ENCODE data around the gene NT5C3B. TPM values are rescaled to one million over a fixed set of nuclear protein-coding genes. Genes with fewer than 3 reads are reported as not detected.
A peak's percentile ranks its signal among the peaks of the same experiment; 100 is the strongest.

NT5C3B gene
- total RNA-seq, 2 experiments from 2014 or later, result 0.16 to 12.1 TPM

GRCh38 chr17:41806685-41807445, 29.2 kb downstream of the NT5C3B start:
- no peak for TF ChIP-seq EZH2phosphoT487 (IDR thresholded peaks at IDR 0.05; ENCODE audit: borderline replicate concordance, low read depth, low read length)
- no peak for TF ChIP-seq CTCF (conservative IDR thresholded peaks at IDR 0.05; ENCODE audit: low read length)
- ChIA-PET CTCF (ENCODE audit: unreplicated experiment) (no interaction called here), POLR2A (no interaction called here)

GRCh38 chr17:41803049-41804020, 32.7 kb downstream of the NT5C3B start:
- peak overlapping the region; percentile 32; the same call in 1 of the 2 replicates for H2AFZ ChIP-seq (ENCODE audit: low read length)
- H3K79me2 ChIP-seq (ENCODE audit: insufficient read depth, low read depth, low read length), result no peaks in the 10 kb centered on the region
- intact Hi-C loops (cut with micrococcal nuclease; ENCODE audit: unreplicated experiment), result no loop called here
- no peak overlapping the region for H3K27ac ChIP-seq (ENCODE audit: low read depth, low read length, poor library complexity, severe bottlenecking)
- no peak for TF ChIP-seq EZH2phosphoT487 (IDR thresholded peaks at IDR 0.05; ENCODE audit: borderline replicate concordance, low read depth, low read length)
- no peak for TF ChIP-seq CTCF (conservative IDR thresholded peaks at IDR 0.05; ENCODE audit: low read length)
- H3K4me2 ChIP-seq (ENCODE audit: low read length), result peak overlapping the region; percentile 40
- H3K36me3 ChIP-seq (ENCODE audit: insufficient read depth, low read length), result no peaks in the 10 kb centered on the region
- CTCF ChIA-PET (ENCODE audit: unreplicated experiment), result no interaction called here
- POLR2A ChIA-PET, result interaction anchor here (0.6 to 0.7 kb wide), 2 partner anchors 19 to 83 kb away, joined by 3 read pairs; no protein-coding TSS in a partner anchor
- H3K4me3 ChIP-seq (ENCODE audit: low read depth, low read length, poor library complexity, severe bottlenecking), result no peak overlapping the region
- DNase-seq (ENCODE audit: low spot score), result peak; percentile 56
- H3K9me3 ChIP-seq (ENCODE audit: low read length), result no peaks in the 10 kb centered on the region
- no peaks in the 10 kb centered on the region for H4K20me1 ChIP-seq (ENCODE audit: insufficient read depth, low read length)
- no TSS peak for BruUV-seq (replicated peaks)
- no peaks in the 10 kb centered on the region for H3K9me2 ChIP-seq (ENCODE audit: insufficient read depth, low read length)
- H3K4me1 ChIP-seq (ENCODE audit: insufficient read depth, low read length, poor library complexity, severe bottlenecking), result peaks cover 28% of the 10 kb centered on the region

More at GRCh38 chr17:41806685-41807445, 29.2 kb downstream of the NT5C3B start:
- Histone ChIP-seq H3K79me2 (ENCODE audit: insufficient read depth, low read depth, low read length) (no peaks in the 10 kb centered on the region), H3K9me3 (ENCODE audit: low read length) (no peaks in the 10 kb centered on the region), H3K27ac (ENCODE audit: low read depth, low read length, poor library complexity, severe bottlenecking) (no peak overlapping the region), H2AFZ (ENCODE audit: low read length) (no peak overlapping the region), H3K36me3 (ENCODE audit: insufficient read depth, low read length) (no peaks in the 10 kb centered on the region), H4K20me1 (ENCODE audit: insufficient read depth, low read length) (no peaks in the 10 kb centered on the region), H3K9me2 (ENCODE audit: insufficient read depth, low read length) (no peaks in the 10 kb centered on the region), H3K4me1 (ENCODE audit: insufficient read depth, low read length, poor library complexity, severe bottlenecking) (peaks cover 12% of the 10 kb centered on the region), H3K4me2 (ENCODE audit: low read length) (no peak overlapping the region), H3K4me3 (ENCODE audit: low read depth, low read length, poor library complexity, severe bottlenecking) (no peak overlapping the region)
- BruUV-seq (replicated peaks), result no TSS peak
- intact Hi-C loops (cut with micrococcal nuclease; ENCODE audit: unreplicated experiment), result no loop called here
- no peak for DNase-seq (ENCODE audit: low spot score)
